CD4-positive, CD25-positive, alpha-beta regulatory T cell (primary cell): Measurements from ENCODE around the gene CDC23. TPM values are rescaled to one million over a fixed set of nuclear protein-coding genes. Genes with fewer than 3 reads are reported as not detected.
A peak's percentile ranks its signal among the peaks of the same experiment; 100 is the strongest.

ENCODE experiments used
- ATAC-seq, 2 donors: fragments of 150-1000 bp; cut with Tn5 transposase; one replicate each; pipeline ENCODE4 v1.10.0; 2021; ENCODE audit warnings: low read depth in 2 of 2, moderate number of reproducible peaks in 2 of 2, moderate library complexity in 1 of 2
- DNase-seq, 3 donors: peaks; one replicate each; pipeline versions ENCODE4 v3.0.0 to v3.0.0-alpha.2; 2012 to 2022; ENCODE audit warnings: mixed read lengths in 1 of 3
- H3K27ac ChIP-seq: one replicate; pipeline ENCODE4 v1.7.0; 2013; ENCODE audit warnings: mild to moderate bottlenecking, low read length; ENCODE audit not compliant: insufficient read depth, poor library complexity, severe bottlenecking
- H3K27me3 ChIP-seq: one replicate; pipeline ENCODE4 v1.7.0; 2013; ENCODE audit warnings: low read length; ENCODE audit not compliant: control insufficient read depth, insufficient read depth
- H3K36me3 ChIP-seq: one replicate; pipeline ENCODE4 v1.7.0; 2013; ENCODE audit warnings: mild to moderate bottlenecking, low read length, moderate library complexity; ENCODE audit not compliant: control insufficient read depth, insufficient read depth
- H3K4me1 ChIP-seq: 2 replicates; pipeline ENCODE4 v1.7.0; 2013; ENCODE audit warnings: mild to moderate bottlenecking, low read length; ENCODE audit not compliant: insufficient read depth, control insufficient read depth, poor library complexity, severe bottlenecking
- H3K4me3 ChIP-seq: one replicate; pipeline ENCODE4 v1.7.0; 2013; ENCODE audit warnings: low read depth, mild to moderate bottlenecking, low read length, moderate library complexity
- H3K9me3 ChIP-seq, 2 experiments: 1 replicate in 1 of 2; 2 replicates in 1 of 2; pipeline ENCODE4 v1.7.0; 2013; ENCODE audit warnings: low read length in 2 of 2, mild to moderate bottlenecking in 1 of 2, moderate library complexity in 1 of 2; ENCODE audit not compliant: control insufficient read depth in 2 of 2
- H3K27ac Mint-ChIP-seq, 3 donors: one replicate each; pipeline ENCODE4 v1.8.0; 2020 to 2022; ENCODE audit warnings: mild to moderate bottlenecking in 3 of 3, mixed read lengths in 3 of 3, moderate library complexity in 2 of 3
- H3K27me3 Mint-ChIP-seq: one replicate; pipeline ENCODE4 v1.8.0; 2022; ENCODE audit warnings: mild to moderate bottlenecking, mixed read lengths
- H3K36me3 Mint-ChIP-seq: one replicate; pipeline ENCODE4 v1.8.0; 2020; ENCODE audit warnings: mixed read lengths
- H3K4me1 Mint-ChIP-seq, 4 donors: one replicate each; pipeline ENCODE4 v1.8.0; 2020 to 2022; ENCODE audit warnings: mixed read lengths in 4 of 4, mild to moderate bottlenecking in 1 of 4
- H3K4me3 Mint-ChIP-seq, 4 donors: one replicate each; pipeline ENCODE4 v1.8.0; 2020 to 2022; ENCODE audit warnings: mild to moderate bottlenecking in 4 of 4, mixed read lengths in 4 of 4, moderate library complexity in 3 of 4
- H3K9me3 Mint-ChIP-seq, 7 donors: one replicate each; pipeline ENCODE4 v1.8.0; 2020 to 2022; ENCODE audit warnings: mixed read lengths in 7 of 7, mild to moderate bottlenecking in 3 of 7, moderate library complexity in 2 of 7
- polyA plus RNA-seq, 4 donors: library from polyadenylated mRNA; unstranded; fragments of 300-500 nt; fragmentation: Illumina TruSeq; gene quantifications; one replicate each; pipeline ENCODE4 v1.2.3, GENCODE V29; 2021
- total RNA-seq: library from RNA; stranded (reverse); gene quantifications from one replicate; pipeline ENCODE4 v1.2.3, GENCODE V29; 2022

The CDC23 gene
- total and polyA plus RNA-seq, 5 donors from 2014 or later = 14.7 to 28.5 (median 24.3) TPM

- Mint-ChIP-seq H3K27ac (no peak overlapping the region), H3K4me3 (no peak overlapping the region), H3K27me3 (peaks cover 40% of the 10 kb centered on the region), H3K9me3 (peaks cover 0 to 1% (median 0%) of the 10 kb centered on the region in 7 donors), H3K4me1 (no peaks in the 10 kb centered on the region), H3K36me3 (no peaks in the 10 kb centered on the region)
- no peaks in the 10 kb centered on the region for H3K9me3 ChIP-seq
- H3K36me3 ChIP-seq = no peaks in the 10 kb centered on the region
- H3K4me3 ChIP-seq = no peak overlapping the region
- no peaks in the 10 kb centered on the region for H3K4me1 ChIP-seq
- peaks cover 5% of the 10 kb centered on the region for H3K27me3 ChIP-seq
- DNase-seq = no peak
- no peak overlapping the region for H3K27ac ChIP-seq
- no peak for ATAC-seq
Measured at GRCh38 chr5:138139781-138140090, 73.4 kb downstream of the CDC23 start.

- Mint-ChIP-seq H3K4me3 (peak within 1 kb of the TSS in 1 of 4 donors; percentile 18), H3K4me1 (no peaks in the 10 kb centered on the region), H3K27me3 (peaks cover 39% of the 10 kb centered on the region), H3K36me3 (no peaks in the 10 kb centered on the region), H3K27ac (no peak within 1 kb of the TSS), H3K9me3 (peaks cover 0 to 1% (median 0%) of the 10 kb centered on the region in 7 donors)
- DNase-seq (no peak), ATAC-seq (no peak)
- Histone ChIP-seq H3K27me3 (peaks cover 5% of the 10 kb centered on the region), H3K27ac (no peak within 1 kb of the TSS), H3K9me3 (no peaks in the 10 kb centered on the region), H3K36me3 (no peaks in the 10 kb centered on the region), H3K4me1 (no peaks in the 10 kb centered on the region), H3K4me3 (no peak within 1 kb of the TSS)
Measured at GRCh38 chr5:138138949-138139780, 74.0 kb downstream of the CDC23 start, which contains the start of gene NME5. Gene NME5 (minus strand): TSS chr5:138139428. CDS start chr5:138138780, 648 bp downstream.

Other genes starting within 250 kb of the CDC23 start
- 65.8 TPM for gene FAM13B, start 180.2 kb downstream of the CDC23 start, total RNA-seq
- gene FAM13B, start 180.2 kb downstream of the CDC23 start, polyA plus RNA-seq = 10 to 100 TPM; 18.3 to 23.6 (median 19.8) TPM
- gene WNT8A, start 129.3 kb downstream of the CDC23 start, total RNA-seq = not detected
- gene WNT8A, start 129.3 kb downstream of the CDC23 start, polyA plus RNA-seq = not detected
- gene NME5, start 73.9 kb downstream of the CDC23 start, total RNA-seq = not detected
- not detected for gene NME5, start 73.9 kb downstream of the CDC23 start, polyA plus RNA-seq
- 20.9 TPM for gene BRD8, start 34.7 kb downstream of the CDC23 start, total RNA-seq
- 10 to 100 TPM; 19.5 to 32.9 (median 21.4) TPM for gene BRD8, start 34.7 kb downstream of the CDC23 start, polyA plus RNA-seq
- gene KIF20A, start 34.2 kb downstream of the CDC23 start, total RNA-seq = 0.91 TPM
- 1 to 10 TPM in 1 of 4 donors, under 1 TPM in 3; 0.29 to 1.1 (median 0.45) TPM for gene KIF20A, start 34.2 kb downstream of the CDC23 start, polyA plus RNA-seq
- not detected for gene GFRA3, start 61.3 kb upstream of the CDC23 start, total RNA-seq
- not detected for gene GFRA3, start 61.3 kb upstream of the CDC23 start, polyA plus RNA-seq
- 0.37 TPM for gene CDC25C, start 118.5 kb upstream of the CDC23 start, total RNA-seq
- under 1 TPM in 3 of 4 donors, not detected in 1; 0.22 to 0.64 (median 0.27) TPM for gene CDC25C, start 118.5 kb upstream of the CDC23 start, polyA plus RNA-seq
- gene FAM53C, start 124.9 kb upstream of the CDC23 start, total RNA-seq = 57.0 TPM
- 10 to 100 TPM; 20.4 to 28.9 (median 24.6) TPM for gene FAM53C, start 124.9 kb upstream of the CDC23 start, polyA plus RNA-seq
- 77.1 TPM for gene KDM3B, start 139.4 kb upstream of the CDC23 start, total RNA-seq
- gene KDM3B, start 139.4 kb upstream of the CDC23 start, polyA plus RNA-seq = 10 to 100 TPM; 12.8 to 15.4 (median 13.5) TPM
- gene REEP2, start 225.7 kb upstream of the CDC23 start, total RNA-seq = not detected
- under 1 TPM in 2 of 4 donors, not detected in 2; 0.21 to 0.52 TPM for gene REEP2, start 225.7 kb upstream of the CDC23 start, polyA plus RNA-seq